Activated T-helper 2 cell treated with anti-CD3 and anti-CD28 coated beads, Interferon-gamma antibody, Interleukin-2, Interleukin-4, amounts not matched to agents 10 μg/mL and 5 μg/mL and 100 μg/mL, durations not matched to agents 14 hours and 24 hours and 36 hours (primary cell): ENCODE results near the gene HIVEP3. TPM values are rescaled to one million over a fixed set of nuclear protein-coding genes. Genes with fewer than 3 reads are reported as not detected.

ENCODE experiments used
- DNase-seq: peaks from one replicate; pipeline ENCODE4 v3.0.0; 2021; ENCODE audit warnings: low spot score
- H3K27ac Mint-ChIP-seq: one replicate; pipeline ENCODE4 v1.8.0; 2021; ENCODE audit warnings: mixed read lengths
- H3K27me3 Mint-ChIP-seq: one replicate; pipeline ENCODE4 v1.8.0; 2021; ENCODE audit warnings: low read depth, mixed read lengths
- H3K36me3 Mint-ChIP-seq: one replicate; pipeline ENCODE4 v1.8.0; 2021; ENCODE audit warnings: low read depth, mixed read lengths
- H3K4me1 Mint-ChIP-seq: one replicate; pipeline ENCODE4 v1.8.0; 2021; ENCODE audit warnings: low read depth, mixed read lengths
- H3K4me3 Mint-ChIP-seq: one replicate; pipeline ENCODE4 v1.8.0; 2021; ENCODE audit warnings: low read depth, mild to moderate bottlenecking, moderate library complexity, mixed read lengths
- H3K9me3 Mint-ChIP-seq: one replicate; pipeline ENCODE4 v1.8.0; 2021; ENCODE audit warnings: mixed read lengths
- intact Hi-C: fragments of 100-400 bp; cut with micrococcal nuclease; formaldehyde crosslinking; loops from one replicate; pipeline ENCODE4 v1.15.1; 2023
- total RNA-seq: library from RNA; stranded (reverse); gene quantifications from 2 replicates; pipeline ENCODE4 v1.2.3, GENCODE V29; 2022

Gene HIVEP3
- total RNA-seq, 1 donor from 2014 or later: 33.7 TPM

DNA sequence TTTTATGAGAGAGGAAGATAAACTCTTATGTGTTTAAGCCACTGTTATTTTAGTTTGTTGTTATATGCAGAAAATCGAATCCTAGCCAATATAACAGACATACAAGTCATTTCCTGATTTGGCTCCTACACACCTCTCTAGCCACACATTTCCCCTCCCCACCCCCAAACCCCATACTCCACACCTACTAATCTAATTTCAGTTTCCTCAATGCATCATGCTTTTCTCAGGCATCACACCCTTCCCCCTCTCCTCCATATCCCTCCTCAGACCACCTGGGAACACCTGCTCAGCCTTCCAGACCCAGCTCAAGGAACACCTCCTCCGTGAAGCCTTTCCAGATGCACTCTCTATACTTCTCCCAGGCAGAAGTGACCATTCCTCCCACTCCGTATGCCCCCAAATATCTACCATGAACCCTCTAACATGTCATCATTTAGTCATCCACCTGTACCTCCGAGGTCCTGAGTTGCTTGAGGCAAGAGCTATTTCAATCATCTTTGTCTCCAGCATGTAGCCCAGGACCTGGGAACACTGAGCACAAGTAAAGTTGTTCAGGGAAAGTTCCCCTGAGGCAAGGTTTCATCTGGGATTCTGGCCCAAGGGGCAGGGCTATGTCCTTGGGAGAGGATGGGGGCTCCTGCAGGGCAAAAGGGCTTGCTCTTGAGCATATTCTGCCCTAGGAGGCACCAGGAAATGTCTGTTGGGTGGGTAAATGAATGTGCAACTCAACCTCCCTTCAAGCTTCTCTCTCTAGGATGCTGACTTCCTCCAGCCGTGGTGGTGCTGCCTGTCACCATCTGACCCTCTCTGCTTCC is 126.8 kb downstream of the HIVEP3 start:
- Mint-ChIP-seq H3K36me3 (no peaks in the 10 kb centered on the region), H3K27ac (peak overlapping the region; percentile 80), H3K9me3 (no peaks in the 10 kb centered on the region), H3K4me1 (peaks cover 49% of the 10 kb centered on the region), H3K4me3 (no peak overlapping the region), H3K27me3 (no peaks in the 10 kb centered on the region)
- no peak for DNase-seq
- intact Hi-C loops: loop anchor here (1.0 to 5.0 kb wide), 3 partner anchors 9 to 125 kb away; no protein-coding TSS in a partner anchor

DNA sequence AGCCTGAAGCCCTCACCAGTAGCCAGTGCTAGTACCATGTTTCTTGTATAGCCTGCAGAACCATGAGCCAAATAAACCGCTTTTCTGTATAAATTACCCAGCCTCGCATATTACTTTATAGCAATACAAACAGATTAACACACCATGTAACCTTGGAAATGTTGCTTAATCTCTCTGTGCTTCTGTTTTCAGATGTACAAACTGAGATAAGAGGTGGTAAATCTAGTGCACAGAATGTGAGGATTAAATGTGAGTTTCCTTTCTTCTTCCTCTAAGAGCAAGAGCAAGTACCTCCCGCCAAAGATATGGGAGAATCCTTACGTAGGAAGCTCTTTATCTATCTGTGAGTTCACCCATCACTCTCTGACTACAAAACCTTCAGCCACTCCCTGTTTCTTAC is 128.4 kb downstream of the HIVEP3 start:
- no peaks in the 10 kb centered on the region for H3K9me3 Mint-ChIP-seq
- no peaks in the 10 kb centered on the region for H3K27me3 Mint-ChIP-seq
- H3K36me3 Mint-ChIP-seq: no peaks in the 10 kb centered on the region
- H3K27ac Mint-ChIP-seq: no peak overlapping the region
- intact Hi-C loops: loop anchor here (2.0 to 5.0 kb wide), 2 partner anchors 40 to 123 kb away; no protein-coding TSS in a partner anchor
- no peak for DNase-seq
- H3K4me1 Mint-ChIP-seq: peaks cover 47% of the 10 kb centered on the region
- no peak overlapping the region for H3K4me3 Mint-ChIP-seq

DNA sequence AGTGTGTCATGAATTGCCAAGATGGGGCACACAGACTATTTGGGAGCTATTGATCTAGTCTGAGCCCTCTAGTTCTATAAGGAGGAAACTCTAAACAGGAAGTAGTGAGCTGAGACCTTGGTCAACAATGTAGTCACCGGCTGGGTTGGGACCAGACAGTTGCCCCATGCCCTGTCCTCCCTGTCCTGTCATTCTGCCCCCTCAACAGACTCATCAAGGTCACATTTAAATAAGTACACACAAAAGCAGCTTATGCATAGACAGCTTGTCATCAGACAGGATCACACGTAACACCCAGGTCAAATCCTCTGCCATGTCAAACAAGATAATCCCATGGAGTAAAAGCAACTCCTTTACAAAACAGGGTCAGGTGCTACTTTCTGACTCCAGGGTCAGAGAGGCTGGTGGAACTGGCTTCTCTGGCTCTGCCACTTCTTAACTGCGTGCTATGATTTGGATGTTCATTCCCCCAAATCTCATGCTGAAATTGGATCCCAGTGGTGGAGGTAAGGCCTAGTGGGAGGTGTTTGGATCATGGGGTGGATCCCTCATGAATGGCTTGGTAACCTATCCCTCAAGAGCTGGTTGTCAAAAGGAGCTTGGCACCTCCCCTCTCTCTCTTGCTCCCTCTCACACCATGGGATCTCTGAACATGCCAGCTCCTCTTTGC is 128.9 kb downstream of the HIVEP3 start:
- Mint-ChIP-seq H3K36me3 (peaks cover 4% of the 10 kb centered on the region), H3K4me1 (peaks cover 46% of the 10 kb centered on the region), H3K4me3 (no peak overlapping the region), H3K27ac (no peak overlapping the region), H3K9me3 (peaks cover 4% of the 10 kb centered on the region), H3K27me3 (no peaks in the 10 kb centered on the region)
- DNase-seq: no peak
- intact Hi-C loops: loop anchor here (2.0 to 5.0 kb wide), 2 partner anchors 39 to 122 kb away; no protein-coding TSS in a partner anchor

DNA sequence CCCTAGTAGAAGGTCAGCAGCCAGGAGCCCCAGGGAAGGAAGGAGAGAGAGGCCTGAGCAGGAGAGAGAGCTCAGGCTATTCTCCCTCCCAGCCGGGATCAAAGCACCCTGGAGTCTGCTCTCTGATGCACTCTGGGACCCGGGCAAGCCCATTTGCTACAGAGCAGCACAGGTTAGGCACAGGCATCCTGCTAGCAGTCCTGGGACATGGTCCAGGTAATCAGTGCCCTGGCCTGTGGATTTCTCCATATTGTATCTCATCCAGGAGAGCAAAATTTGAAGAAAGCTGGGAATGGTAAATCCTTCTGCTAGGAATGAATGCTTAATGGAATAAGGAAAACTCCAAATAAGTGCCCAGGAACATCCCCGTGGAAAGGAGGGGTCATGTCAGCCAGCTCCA is 130.3 kb downstream of the HIVEP3 start:
- H3K27me3 Mint-ChIP-seq: no peaks in the 10 kb centered on the region
- no peak overlapping the region for H3K27ac Mint-ChIP-seq
- intact Hi-C loops: no loop called here
- H3K4me1 Mint-ChIP-seq: peaks cover 47% of the 10 kb centered on the region
- H3K4me3 Mint-ChIP-seq: no peak overlapping the region
- peaks cover 11% of the 10 kb centered on the region for H3K36me3 Mint-ChIP-seq
- no peak for DNase-seq
- H3K9me3 Mint-ChIP-seq: peaks cover 4% of the 10 kb centered on the region

DNA sequence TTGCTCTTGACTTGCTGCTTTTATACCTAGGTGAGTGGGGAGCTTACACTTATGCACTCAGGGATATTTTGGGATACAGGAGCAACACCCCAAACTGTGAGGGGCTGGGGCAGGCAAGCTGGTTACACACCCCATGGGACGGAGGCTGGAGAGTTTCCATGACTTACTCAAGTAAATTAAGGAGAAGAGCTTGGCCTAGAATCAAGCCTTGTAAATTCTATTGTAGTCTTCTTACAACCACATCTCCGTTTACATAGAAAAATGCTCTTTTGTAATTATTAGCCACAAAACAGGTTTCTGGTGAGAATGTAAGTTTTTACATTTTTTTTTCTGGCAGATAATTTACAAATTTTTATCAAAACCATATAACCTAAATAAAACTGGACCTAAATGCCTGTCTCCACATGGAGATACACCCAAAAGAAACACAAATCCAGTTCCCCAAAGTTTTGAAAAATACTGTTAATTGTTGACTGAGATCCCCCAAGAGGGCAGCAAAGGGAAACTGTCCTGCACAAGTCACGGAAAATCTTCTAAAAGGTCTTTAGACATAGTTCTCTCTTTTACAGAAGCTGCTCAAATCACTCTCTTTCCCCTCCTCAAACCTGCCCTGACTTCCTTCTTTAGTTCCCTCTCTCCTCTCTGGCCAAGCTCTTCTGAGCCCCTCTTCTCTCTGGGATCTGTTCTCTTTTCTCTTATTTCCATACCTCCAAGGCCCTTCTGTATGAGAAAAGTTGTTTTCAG is 134.0 kb downstream of the HIVEP3 start:
- Mint-ChIP-seq H3K4me3 (no peak overlapping the region), H3K27me3 (no peaks in the 10 kb centered on the region), H3K9me3 (peaks cover 4% of the 10 kb centered on the region), H3K36me3 (peaks cover 13% of the 10 kb centered on the region), H3K27ac (no peak overlapping the region), H3K4me1 (peaks cover 23% of the 10 kb centered on the region)
- intact Hi-C loops: no loop called here
- no peak for DNase-seq

DNA sequence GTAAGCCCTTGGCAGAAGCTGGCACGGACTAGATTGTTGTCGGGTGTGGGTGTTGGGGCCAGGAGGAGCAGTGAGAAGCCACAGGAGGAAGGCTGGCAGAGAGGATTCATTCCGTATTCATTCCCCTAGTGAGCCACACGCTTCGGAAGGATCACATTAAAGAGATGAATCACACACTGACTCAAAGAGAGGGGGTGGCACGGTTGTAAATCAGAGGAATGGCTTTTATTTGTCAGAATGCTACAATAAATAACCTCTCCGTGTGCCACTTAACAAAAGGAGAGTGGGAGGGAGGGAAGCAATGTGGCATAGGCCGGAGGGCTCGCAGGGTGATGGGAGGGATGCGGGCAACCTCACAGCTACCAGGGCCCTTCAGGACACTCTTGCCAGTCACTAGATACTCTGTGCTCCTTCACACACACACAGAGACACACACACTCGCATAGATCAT is 135.5 kb downstream of the HIVEP3 start:
- DNase-seq: no peak
- intact Hi-C loops: loop anchor here (1.0 to 2.0 kb wide), 2 partner anchors 8 to 28 kb away; no protein-coding TSS in a partner anchor
- Mint-ChIP-seq H3K4me1 (peaks cover 18% of the 10 kb centered on the region), H3K27ac (peak overlapping the region; percentile 32), H3K27me3 (no peaks in the 10 kb centered on the region), H3K9me3 (peaks cover 4% of the 10 kb centered on the region), H3K4me3 (no peak overlapping the region), H3K36me3 (peaks cover 13% of the 10 kb centered on the region)

DNA sequence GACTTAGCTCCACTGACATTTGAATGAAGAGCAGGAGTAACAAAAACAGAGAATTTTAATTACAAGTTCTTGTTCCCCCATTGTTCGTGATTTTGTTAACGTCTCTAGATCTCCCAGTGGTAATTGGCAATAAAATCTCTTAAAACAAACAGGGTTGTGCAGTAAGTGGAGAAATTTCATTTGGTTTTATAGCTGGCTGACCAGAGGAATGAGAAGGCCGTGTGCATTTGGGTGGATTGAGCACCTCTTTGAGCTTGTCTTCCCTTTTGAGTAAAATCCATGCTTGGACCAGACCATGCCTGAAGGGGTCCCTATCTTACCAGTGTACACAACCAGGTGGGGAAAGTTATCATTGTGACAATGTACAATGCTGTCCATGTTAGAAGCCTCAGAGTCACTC is 137.8 kb downstream of the HIVEP3 start:
- Mint-ChIP-seq H3K27ac (no peak overlapping the region), H3K4me3 (no peak overlapping the region), H3K36me3 (peaks cover 13% of the 10 kb centered on the region), H3K27me3 (no peaks in the 10 kb centered on the region), H3K9me3 (peaks cover 4% of the 10 kb centered on the region), H3K4me1 (peaks cover 18% of the 10 kb centered on the region)
- intact Hi-C loops: no loop called here
- no peak for DNase-seq

DNA sequence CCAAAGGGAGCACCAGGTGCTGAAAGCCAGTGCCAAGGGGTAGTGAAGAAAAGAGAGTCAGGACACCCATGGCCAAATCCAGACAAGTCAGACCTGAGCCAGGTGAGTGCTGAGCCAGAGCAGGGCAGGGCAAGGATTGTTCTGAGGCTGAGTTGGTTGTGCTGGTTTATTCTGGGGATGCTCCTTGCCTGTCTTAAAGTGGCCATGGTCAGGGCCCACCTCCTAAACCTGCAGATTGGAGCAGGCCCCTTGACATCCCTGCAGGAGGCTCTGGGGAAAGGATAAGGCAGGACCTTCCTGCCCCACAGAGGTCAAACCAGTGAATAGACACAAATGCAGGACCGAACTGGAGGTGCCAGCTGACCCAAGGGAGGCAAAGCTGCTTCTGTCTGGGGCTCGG is 138.4 kb downstream of the HIVEP3 start:
- intact Hi-C loops: no loop called here
- DNase-seq: no peak
- H3K27ac Mint-ChIP-seq: no peak overlapping the region
- peaks cover 18% of the 10 kb centered on the region for H3K4me1 Mint-ChIP-seq
- H3K36me3 Mint-ChIP-seq: peaks cover 13% of the 10 kb centered on the region
- H3K9me3 Mint-ChIP-seq: peaks cover 4% of the 10 kb centered on the region
- H3K27me3 Mint-ChIP-seq: no peaks in the 10 kb centered on the region
- H3K4me3 Mint-ChIP-seq: no peak overlapping the region

DNA sequence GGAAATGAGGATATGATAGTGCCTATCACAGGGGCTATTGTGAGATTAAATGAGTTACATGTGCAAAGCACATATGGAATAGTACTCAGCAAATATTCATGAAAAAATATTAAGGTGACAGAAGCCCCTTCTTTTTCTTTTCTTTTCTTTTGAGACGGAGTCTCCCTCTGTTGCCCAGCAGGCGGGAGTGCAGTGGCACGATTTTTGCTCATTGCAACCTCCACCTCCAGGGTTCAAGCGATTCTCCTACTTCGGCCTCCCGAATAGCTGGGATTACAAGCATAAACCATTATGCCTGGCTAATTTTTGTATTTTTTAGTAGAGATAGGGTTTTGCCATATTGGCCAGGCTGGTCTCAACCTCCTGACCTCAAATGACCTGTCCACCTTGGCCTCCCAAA is 139.4 kb downstream of the HIVEP3 start:
- peaks cover 14% of the 10 kb centered on the region for H3K4me1 Mint-ChIP-seq
- no peak for DNase-seq
- H3K36me3 Mint-ChIP-seq: peaks cover 7% of the 10 kb centered on the region
- H3K27ac Mint-ChIP-seq: no peak overlapping the region
- no peaks in the 10 kb centered on the region for H3K9me3 Mint-ChIP-seq
- H3K4me3 Mint-ChIP-seq: no peak overlapping the region
- intact Hi-C loops: no loop called here
- H3K27me3 Mint-ChIP-seq: no peaks in the 10 kb centered on the region

DNA sequence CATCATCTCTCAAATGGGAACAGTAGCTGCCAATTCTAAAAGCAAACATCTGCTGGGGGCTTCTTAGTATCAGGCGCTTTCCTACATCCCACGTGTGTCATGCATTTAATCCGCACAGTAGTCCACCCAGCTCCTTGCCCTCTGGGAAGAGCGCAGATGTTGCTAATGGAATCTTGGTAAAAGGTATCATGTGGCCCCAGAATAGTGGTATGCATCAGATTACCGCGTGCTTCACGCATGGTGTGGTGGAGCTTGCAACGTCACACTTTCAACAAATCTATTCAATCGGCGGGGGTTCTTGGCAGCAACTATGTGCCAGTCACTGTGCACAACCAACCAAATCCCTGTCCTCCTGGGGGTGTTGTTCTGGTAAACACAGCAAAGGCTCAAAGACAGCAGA is 141.0 kb downstream of the HIVEP3 start:
- H3K4me1 Mint-ChIP-seq: peaks cover 4% of the 10 kb centered on the region
- no peak overlapping the region for H3K4me3 Mint-ChIP-seq
- H3K27ac Mint-ChIP-seq: no peak overlapping the region
- DNase-seq: no peak
- H3K9me3 Mint-ChIP-seq: no peaks in the 10 kb centered on the region
- H3K36me3 Mint-ChIP-seq: no peaks in the 10 kb centered on the region
- no peaks in the 10 kb centered on the region for H3K27me3 Mint-ChIP-seq
- intact Hi-C loops: no loop called here

DNA sequence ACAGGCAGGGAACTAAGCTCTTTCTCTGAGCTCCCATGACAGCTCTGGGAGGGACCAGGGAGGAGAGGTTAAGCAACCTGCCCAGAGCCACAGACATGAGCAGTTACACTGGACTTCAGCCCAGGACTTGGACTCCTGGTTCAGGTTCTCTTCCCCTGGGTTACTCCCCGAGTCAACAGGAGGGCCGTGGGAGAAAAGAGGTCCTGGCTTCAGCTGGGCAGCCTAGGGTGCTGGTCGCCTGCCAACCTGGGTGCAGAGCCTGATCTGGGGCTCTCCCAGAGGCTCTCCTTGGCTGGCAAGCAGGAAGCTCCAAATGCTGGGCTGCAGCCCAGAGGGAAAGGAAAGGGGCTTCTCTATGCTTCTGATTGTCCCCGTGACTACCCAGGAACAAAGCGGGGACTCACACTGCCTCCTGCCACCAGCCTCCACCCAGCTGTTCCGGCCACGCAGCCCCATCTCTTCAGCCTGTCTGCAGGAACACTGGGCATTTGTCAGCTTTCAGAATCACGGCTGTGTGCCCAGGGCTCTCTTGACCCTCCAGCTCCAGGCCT is 141.8 kb downstream of the HIVEP3 start:
- H3K27ac Mint-ChIP-seq: no peak overlapping the region
- no peaks in the 10 kb centered on the region for H3K27me3 Mint-ChIP-seq
- no peaks in the 10 kb centered on the region for H3K9me3 Mint-ChIP-seq
- intact Hi-C loops: no loop called here
- no peak overlapping the region for H3K4me3 Mint-ChIP-seq
- no peaks in the 10 kb centered on the region for H3K4me1 Mint-ChIP-seq
- H3K36me3 Mint-ChIP-seq: no peaks in the 10 kb centered on the region
- no peak for DNase-seq

DNA sequence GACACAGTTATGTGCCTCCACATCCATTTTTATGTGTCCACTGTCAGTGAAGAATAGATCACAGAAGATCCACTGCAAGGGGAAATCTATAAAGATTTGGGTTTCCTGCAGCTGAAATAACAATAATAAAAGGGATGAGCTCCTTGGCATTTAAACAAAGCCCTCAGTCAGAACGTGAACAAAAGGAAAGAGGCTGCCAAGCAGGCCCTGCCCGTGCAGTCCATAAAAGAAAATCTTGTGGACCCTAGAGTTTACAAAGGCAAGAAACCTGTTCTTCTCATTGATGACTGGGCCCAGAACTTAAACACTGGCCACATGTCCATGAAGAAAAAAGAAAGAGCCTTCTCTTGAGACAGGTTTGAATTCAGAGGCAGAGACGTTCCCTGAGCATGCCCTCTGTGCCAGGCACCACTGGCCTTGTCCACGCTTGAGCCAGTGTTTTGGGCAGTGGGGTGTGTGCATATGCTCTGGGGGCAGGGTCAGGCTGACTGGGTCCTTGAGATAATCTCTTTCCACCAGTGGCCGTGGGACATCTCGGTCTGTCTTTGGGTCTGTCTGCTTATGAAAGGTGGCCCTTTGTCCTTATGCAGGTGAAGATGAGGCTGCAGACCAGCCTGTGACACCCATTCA is 142.7 kb downstream of the HIVEP3 start:
- H3K9me3 Mint-ChIP-seq: no peaks in the 10 kb centered on the region
- no peak for DNase-seq
- no peaks in the 10 kb centered on the region for H3K4me1 Mint-ChIP-seq
- intact Hi-C loops: no loop called here
- H3K4me3 Mint-ChIP-seq: no peak overlapping the region
- no peaks in the 10 kb centered on the region for H3K27me3 Mint-ChIP-seq
- no peak overlapping the region for H3K27ac Mint-ChIP-seq
- H3K36me3 Mint-ChIP-seq: no peaks in the 10 kb centered on the region
